Mononuclear cell (primary cell): ENCODE data around the gene TECPR1. TPM values are rescaled to one million over a fixed set of nuclear protein-coding genes. Genes with fewer than 3 reads are reported as not detected.

ENCODE experiments used
- H3K27me3 ChIP-seq: 2 replicates; pipeline ENCODE4 v1.6.0; 2011; ENCODE audit warnings: low read length, control low read depth; ENCODE audit not compliant: insufficient read depth
- H3K4me1 ChIP-seq: 2 replicates; pipeline ENCODE4 v1.5.1; 2011; ENCODE audit warnings: mild to moderate bottlenecking, low read length, control low read depth; ENCODE audit not compliant: insufficient read depth
- H3K4me3 ChIP-seq: 2 replicates; pipeline ENCODE4 v1.5.1; 2011; ENCODE audit warnings: mild to moderate bottlenecking, low read length, moderate library complexity
- H3K9me3 ChIP-seq: 2 replicates; pipeline ENCODE4 v1.5.1; 2011; ENCODE audit warnings: low read depth, mild to moderate bottlenecking, control low read depth, low read length
- total RNA-seq: library from RNA; depleted of rRNA; stranded (reverse); fragments of >200 nt; gene quantifications from one replicate; pipeline ENCODE4 v1.2.3, GENCODE V29; 2012

Gene TECPR1, protein sequence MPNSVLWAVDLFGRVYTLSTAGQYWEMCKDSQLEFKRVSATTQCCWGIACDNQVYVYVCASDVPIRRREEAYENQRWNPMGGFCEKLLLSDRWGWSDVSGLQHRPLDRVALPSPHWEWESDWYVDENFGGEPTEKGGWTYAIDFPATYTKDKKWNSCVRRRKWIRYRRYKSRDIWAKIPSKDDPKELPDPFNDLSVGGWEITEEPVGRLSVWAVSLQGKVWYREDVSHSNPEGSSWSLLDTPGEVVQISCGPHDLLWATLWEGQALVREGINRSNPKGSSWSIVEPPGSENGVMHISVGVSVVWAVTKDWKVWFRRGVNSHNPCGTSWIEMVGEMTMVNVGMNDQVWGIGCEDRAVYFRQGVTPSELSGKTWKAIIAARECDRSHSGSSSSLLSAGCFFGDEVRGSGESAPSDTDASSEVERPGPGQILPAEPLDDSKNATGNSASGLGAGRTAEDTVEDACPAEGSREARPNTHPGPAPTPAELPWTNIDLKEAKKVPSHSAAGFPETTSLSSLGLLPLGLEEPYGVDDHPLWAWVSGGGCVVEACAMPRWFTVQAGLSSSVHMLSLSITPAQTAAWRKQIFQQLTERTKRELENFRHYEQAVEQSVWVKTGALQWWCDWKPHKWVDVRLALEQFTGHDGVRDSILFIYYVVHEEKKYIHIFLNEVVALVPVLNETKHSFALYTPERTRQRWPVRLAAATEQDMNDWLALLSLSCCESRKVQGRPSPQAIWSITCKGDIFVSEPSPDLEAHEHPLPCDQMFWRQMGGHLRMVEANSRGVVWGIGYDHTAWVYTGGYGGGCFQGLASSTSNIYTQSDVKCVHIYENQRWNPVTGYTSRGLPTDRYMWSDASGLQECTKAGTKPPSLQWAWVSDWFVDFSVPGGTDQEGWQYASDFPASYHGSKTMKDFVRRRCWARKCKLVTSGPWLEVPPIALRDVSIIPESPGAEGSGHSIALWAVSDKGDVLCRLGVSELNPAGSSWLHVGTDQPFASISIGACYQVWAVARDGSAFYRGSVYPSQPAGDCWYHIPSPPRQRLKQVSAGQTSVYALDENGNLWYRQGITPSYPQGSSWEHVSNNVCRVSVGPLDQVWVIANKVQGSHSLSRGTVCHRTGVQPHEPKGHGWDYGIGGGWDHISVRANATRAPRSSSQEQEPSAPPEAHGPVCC
- 29.8 TPM for total RNA-seq

- no peaks in the 10 kb centered on the region for H3K9me3 ChIP-seq
- peaks cover 63% of the 10 kb centered on the region for H3K4me1 ChIP-seq
- peak within 1 kb of the TSS; percentile 78 for H3K4me3 ChIP-seq
- H3K27me3 ChIP-seq, result no peaks in the 10 kb centered on the region
Observed at GRCh38 chr7:98251601-98252424, at the start of gene TECPR1. TSS of gene TECPR1 (minus strand) at chr7:98252232. CDS start at chr7:98246146, 6,086 bp downstream.

GRCh38 chr7:98300595-98301372 lies 48.8 kb upstream of the TECPR1 start:
- no peaks in the 10 kb centered on the region for H3K27me3 ChIP-seq
- no peak overlapping the region for H3K4me3 ChIP-seq
- no peaks in the 10 kb centered on the region for H3K9me3 ChIP-seq
- H3K4me1 ChIP-seq, result no peaks in the 10 kb centered on the region

DNA sequence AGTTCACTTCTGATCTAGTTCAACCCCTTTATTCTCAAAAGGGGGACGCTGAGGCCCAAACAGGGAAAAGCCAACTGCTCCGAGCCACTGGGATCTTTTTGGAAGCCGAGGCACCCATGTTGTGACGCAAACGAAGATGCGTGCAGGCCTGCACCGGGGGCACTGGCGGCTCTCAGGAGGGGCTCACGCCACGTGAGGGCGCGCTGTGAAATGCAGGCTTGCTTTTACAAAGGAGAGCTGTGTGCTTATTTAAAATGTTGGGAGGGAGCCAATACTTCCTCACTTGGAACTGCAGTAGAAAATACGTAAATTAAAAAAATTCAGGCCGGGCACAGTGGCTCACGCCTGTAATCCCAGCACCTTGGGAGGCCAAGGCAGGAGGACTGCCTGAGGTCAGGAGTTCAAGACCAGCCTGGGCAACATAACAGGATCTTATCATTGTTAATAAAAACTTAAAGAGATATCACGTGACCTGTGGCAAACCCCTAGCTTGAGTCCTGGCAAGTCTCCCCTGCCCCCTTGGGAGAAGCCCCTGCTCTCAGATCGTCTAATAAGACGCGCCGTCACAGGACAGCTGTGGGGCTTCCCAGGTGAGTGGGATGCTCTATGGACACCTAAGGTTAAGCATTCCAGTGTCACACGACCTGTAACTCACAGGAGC lies 45.7 kb upstream of the TECPR1 start:
- Histone ChIP-seq H3K9me3 (no peaks in the 10 kb centered on the region), H3K27me3 (no peaks in the 10 kb centered on the region), H3K4me3 (no peak overlapping the region), H3K4me1 (no peaks in the 10 kb centered on the region)

DNA sequence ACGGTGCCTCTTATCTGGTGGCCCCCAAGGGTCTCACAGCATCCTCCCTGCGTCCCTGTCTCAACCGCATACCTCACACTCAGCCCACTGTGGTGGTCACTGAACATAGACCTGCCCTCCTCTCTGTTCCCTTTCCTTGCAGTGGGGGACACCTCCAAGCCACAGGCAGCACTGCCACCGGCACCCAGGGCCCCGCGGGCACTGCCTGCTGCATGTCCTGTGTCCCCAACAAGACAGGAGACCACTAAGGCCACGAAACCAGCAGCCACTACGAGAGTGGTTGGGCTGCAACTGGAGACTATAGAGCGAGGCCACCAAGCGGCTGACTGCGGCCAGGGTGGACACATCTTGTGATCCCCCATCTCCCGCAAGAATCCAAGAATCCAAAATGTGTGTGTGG lies 44.8 kb upstream of the TECPR1 start:
- Histone ChIP-seq H3K4me1 (no peaks in the 10 kb centered on the region), H3K4me3 (no peak overlapping the region), H3K27me3 (no peaks in the 10 kb centered on the region), H3K9me3 (no peaks in the 10 kb centered on the region)

GRCh38 chr7:98295467-98296192 lies 43.6 kb upstream of the TECPR1 start:
- H3K27me3 ChIP-seq, result no peaks in the 10 kb centered on the region
- H3K9me3 ChIP-seq, result no peaks in the 10 kb centered on the region
- H3K4me3 ChIP-seq, result no peak overlapping the region
- no peaks in the 10 kb centered on the region for H3K4me1 ChIP-seq

DNA sequence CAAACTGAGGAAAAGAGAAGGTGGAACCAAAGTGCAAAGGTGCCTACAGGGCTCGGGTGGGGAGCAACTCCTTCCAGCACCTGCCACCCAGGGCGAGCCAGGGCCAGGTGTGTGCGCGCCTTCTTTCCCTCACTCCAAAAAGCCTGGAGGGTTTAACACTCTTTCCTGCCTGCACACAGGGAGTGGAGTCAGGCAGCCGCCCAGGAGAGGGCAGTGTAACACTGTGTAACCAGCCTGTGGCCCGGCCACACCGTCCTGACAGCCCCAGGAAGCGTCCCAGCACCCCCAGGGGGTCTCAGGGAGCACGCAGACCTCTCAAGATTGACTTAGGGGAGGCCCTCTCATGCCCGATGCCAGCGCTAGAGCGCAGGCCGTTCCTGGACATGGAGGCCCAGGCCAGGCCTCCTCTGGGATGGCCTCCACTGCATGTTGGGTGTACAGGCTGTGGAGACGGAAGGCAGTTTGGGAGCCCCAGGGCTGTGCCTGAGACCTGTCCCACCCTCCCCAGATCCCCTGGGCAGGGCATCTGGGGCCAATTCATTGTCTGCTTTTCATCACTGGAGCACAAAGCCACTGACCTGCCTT lies 42.9 kb upstream of the TECPR1 start:
- Histone ChIP-seq H3K4me1 (no peaks in the 10 kb centered on the region), H3K27me3 (no peaks in the 10 kb centered on the region), H3K9me3 (no peaks in the 10 kb centered on the region), H3K4me3 (no peak overlapping the region)

DNA sequence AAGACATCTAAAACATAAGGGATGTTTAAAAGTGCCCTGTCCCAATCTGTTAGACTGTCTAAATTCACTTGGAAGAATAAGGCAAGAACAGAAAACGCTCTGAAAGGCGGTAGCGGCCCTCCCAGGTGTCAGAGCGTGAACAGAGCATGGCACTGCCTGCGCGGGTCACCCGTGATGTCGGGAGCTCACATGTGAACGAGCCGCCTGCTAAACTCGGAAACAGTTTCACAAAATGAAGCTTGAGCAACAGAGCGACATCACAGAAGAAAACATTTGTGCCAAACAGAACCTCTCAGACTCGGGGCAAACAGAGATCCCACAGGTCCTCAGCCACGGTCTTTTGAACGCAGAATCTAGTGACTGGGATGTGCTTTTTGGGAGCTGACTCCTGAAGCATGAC lies 42.3 kb upstream of the TECPR1 start:
- Histone ChIP-seq H3K27me3 (no peaks in the 10 kb centered on the region), H3K4me3 (no peak overlapping the region), H3K9me3 (no peaks in the 10 kb centered on the region), H3K4me1 (peaks cover 3% of the 10 kb centered on the region)

DNA sequence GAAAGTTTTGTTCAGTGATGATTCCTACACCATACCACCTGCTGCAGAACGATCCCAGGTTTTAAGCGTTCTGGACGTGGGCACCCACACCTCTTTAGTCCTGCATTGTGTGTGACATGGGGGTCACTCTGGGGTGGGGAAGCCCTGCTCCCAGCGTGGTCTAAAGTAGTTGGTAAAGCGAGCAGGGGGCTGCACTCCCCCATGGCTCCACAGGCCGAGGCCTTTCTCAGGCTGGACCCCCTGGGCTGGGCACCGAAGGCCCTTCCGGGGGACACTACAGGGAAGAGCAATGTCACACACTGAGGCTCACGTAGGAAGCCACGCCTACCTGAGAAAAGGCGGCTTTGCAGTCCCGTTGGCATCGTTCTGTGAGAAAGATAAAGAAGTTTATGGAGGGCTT lies 41.7 kb upstream of the TECPR1 start:
- H3K27me3 ChIP-seq, result no peaks in the 10 kb centered on the region
- no peaks in the 10 kb centered on the region for H3K9me3 ChIP-seq
- no peak overlapping the region for H3K4me3 ChIP-seq
- peaks cover 9% of the 10 kb centered on the region for H3K4me1 ChIP-seq

- Histone ChIP-seq H3K4me1 (peaks cover 11% of the 10 kb centered on the region), H3K9me3 (no peaks in the 10 kb centered on the region), H3K4me3 (no peak overlapping the region), H3K27me3 (no peaks in the 10 kb centered on the region)
Observed at GRCh38 chr7:98293265-98293664, 41.2 kb upstream of the TECPR1 start.

DNA sequence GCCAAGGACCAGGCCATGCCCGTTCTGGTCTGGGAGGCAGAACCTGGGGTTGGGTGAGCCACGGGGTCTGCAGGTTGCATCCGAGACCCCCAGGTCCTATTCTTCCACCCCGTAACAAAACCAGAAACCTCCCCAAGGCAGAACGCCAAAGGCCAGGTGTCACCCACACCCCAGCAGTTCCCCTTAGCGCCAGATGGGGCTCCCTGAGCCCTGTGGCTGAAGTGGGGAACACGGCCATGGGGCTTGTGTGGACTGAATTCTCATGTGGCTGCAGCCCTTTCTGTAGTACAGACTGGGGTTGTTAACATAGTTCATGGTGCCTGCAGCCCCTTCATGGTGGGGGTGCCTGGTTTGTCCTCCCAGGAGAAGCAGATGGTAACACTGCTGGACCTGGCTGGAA lies 39.7 kb upstream of the TECPR1 start:
- H3K4me3 ChIP-seq, result no peak overlapping the region
- H3K9me3 ChIP-seq, result no peaks in the 10 kb centered on the region
- H3K4me1 ChIP-seq, result peaks cover 27% of the 10 kb centered on the region
- no peaks in the 10 kb centered on the region for H3K27me3 ChIP-seq

GRCh38 chr7:98289333-98289875 lies 37.4 kb upstream of the TECPR1 start:
- H3K9me3 ChIP-seq, result no peaks in the 10 kb centered on the region
- peaks cover 50% of the 10 kb centered on the region for H3K4me1 ChIP-seq
- no peak overlapping the region for H3K4me3 ChIP-seq
- H3K27me3 ChIP-seq, result no peaks in the 10 kb centered on the region

DNA sequence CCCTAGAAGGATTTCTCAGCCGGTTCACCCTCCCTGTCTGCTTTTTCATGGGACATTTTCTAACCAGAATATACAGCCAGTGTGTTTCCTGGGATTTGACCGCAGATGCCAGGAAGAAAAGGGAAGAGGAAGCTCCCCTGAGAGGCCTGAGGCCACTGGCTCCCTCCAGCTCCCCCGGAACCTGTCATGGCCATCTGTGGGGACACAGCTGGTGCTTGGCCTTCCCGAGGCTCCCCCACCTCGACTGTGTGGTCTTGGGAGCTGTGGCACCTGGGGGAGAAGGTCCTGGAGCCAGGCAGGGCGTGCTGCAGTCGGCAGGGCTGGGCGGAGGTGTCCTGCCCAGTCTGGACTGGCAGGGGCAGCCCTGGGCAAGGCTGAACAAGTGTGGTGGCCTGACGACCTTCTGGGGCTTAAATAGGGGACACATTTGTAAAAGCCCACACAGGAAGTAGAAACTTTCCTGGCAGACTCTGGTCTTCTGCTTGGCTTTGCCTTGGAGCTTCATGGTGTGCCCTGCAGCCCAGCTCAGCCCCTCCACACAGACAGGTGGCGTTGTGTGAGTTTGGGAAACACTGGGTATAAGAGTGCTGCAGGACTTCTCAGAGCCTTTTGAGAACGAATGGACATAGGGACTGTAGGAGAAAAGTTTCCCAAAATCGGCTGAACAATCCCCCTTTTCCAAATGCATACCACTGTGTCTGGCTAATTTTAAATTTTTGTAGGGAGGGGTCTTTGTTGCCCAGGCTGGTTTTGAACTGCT lies 36.2 kb upstream of the TECPR1 start:
- H3K4me1 ChIP-seq, result peaks cover 62% of the 10 kb centered on the region
- no peaks in the 10 kb centered on the region for H3K27me3 ChIP-seq
- no peaks in the 10 kb centered on the region for H3K9me3 ChIP-seq
- no peak overlapping the region for H3K4me3 ChIP-seq
